Measurements from ENCODE around the gene RELN.

RELN gene

GRCh38 chr7:103521937-103522336 lies 467.5 kb downstream of the RELN start (continued):
- TF ChIP-seq, protein P1, sequence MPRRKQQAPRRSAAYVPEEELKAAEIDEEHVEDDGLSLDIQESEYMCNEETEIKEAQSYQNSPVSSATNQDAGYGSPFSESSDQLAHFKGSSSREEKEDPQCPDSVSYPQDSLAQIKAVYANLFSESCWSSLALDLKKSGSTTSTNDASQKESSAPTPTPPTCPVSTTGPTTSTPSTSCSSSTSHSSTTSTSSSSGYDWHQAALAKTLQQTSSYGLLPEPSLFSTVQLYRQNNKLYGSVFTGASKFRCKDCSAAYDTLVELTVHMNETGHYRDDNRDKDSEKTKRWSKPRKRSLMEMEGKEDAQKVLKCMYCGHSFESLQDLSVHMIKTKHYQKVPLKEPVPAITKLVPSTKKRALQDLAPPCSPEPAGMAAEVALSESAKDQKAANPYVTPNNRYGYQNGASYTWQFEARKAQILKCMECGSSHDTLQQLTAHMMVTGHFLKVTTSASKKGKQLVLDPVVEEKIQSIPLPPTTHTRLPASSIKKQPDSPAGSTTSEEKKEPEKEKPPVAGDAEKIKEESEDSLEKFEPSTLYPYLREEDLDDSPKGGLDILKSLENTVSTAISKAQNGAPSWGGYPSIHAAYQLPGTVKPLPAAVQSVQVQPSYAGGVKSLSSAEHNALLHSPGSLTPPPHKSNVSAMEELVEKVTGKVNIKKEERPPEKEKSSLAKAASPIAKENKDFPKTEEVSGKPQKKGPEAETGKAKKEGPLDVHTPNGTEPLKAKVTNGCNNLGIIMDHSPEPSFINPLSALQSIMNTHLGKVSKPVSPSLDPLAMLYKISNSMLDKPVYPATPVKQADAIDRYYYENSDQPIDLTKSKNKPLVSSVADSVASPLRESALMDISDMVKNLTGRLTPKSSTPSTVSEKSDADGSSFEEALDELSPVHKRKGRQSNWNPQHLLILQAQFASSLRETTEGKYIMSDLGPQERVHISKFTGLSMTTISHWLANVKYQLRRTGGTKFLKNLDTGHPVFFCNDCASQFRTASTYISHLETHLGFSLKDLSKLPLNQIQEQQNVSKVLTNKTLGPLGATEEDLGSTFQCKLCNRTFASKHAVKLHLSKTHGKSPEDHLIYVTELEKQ (tag by site-specific recombination; IDR thresholded peaks at IDR 0.05; ENCODE audit: borderline replicate concordance), result no peak
- TF ChIP-seq SCRT2 (tag by site-specific recombination; IDR thresholded peaks at IDR 0.05) (no peak), SCRT1 (tag by site-specific recombination; IDR thresholded peaks at IDR 0.05; ENCODE audit: borderline replicate concordance) (no peak), ZSCAN23 (tag by site-specific recombination; IDR thresholded peaks at IDR 0.05) (no peak), ZNF549 (tag by site-specific recombination; IDR thresholded peaks at IDR 0.05) (no peak), ZNF433 (tag by site-specific recombination; IDR thresholded peaks at IDR 0.05; ENCODE audit: low read depth) (no peak)
- TF ChIP-seq, protein P2, sequence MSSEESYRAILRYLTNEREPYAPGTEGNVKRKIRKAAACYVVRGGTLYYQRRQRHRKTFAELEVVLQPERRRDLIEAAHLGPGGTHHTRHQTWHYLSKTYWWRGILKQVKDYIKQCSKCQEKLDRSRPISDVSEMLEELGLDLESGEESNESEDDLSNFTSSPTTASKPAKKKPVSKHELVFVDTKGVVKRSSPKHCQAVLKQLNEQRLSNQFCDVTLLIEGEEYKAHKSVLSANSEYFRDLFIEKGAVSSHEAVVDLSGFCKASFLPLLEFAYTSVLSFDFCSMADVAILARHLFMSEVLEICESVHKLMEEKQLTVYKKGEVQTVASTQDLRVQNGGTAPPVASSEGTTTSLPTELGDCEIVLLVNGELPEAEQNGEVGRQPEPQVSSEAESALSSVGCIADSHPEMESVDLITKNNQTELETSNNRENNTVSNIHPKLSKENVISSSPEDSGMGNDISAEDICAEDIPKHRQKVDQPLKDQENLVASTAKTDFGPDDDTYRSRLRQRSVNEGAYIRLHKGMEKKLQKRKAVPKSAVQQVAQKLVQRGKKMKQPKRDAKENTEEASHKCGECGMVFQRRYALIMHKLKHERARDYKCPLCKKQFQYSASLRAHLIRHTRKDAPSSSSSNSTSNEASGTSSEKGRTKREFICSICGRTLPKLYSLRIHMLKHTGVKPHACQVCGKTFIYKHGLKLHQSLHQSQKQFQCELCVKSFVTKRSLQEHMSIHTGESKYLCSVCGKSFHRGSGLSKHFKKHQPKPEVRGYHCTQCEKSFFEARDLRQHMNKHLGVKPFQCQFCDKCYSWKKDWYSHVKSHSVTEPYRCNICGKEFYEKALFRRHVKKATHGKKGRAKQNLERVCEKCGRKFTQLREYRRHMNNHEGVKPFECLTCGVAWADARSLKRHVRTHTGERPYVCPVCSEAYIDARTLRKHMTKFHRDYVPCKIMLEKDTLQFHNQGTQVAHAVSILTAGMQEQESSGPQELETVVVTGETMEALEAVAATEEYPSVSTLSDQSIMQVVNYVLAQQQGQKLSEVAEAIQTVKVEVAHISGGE (tag by site-specific recombination; conservative IDR thresholded peaks at IDR 0.05; ENCODE audit: low read depth), result no peak
- TF ChIP-seq, protein P3, sequence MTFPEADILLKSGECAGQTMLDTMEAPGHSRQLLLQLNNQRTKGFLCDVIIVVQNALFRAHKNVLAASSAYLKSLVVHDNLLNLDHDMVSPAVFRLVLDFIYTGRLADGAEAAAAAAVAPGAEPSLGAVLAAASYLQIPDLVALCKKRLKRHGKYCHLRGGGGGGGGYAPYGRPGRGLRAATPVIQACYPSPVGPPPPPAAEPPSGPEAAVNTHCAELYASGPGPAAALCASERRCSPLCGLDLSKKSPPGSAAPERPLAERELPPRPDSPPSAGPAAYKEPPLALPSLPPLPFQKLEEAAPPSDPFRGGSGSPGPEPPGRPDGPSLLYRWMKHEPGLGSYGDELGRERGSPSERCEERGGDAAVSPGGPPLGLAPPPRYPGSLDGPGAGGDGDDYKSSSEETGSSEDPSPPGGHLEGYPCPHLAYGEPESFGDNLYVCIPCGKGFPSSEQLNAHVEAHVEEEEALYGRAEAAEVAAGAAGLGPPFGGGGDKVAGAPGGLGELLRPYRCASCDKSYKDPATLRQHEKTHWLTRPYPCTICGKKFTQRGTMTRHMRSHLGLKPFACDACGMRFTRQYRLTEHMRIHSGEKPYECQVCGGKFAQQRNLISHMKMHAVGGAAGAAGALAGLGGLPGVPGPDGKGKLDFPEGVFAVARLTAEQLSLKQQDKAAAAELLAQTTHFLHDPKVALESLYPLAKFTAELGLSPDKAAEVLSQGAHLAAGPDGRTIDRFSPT (tag by site-specific recombination; IDR thresholded peaks at IDR 0.05), result no peak

DNA sequence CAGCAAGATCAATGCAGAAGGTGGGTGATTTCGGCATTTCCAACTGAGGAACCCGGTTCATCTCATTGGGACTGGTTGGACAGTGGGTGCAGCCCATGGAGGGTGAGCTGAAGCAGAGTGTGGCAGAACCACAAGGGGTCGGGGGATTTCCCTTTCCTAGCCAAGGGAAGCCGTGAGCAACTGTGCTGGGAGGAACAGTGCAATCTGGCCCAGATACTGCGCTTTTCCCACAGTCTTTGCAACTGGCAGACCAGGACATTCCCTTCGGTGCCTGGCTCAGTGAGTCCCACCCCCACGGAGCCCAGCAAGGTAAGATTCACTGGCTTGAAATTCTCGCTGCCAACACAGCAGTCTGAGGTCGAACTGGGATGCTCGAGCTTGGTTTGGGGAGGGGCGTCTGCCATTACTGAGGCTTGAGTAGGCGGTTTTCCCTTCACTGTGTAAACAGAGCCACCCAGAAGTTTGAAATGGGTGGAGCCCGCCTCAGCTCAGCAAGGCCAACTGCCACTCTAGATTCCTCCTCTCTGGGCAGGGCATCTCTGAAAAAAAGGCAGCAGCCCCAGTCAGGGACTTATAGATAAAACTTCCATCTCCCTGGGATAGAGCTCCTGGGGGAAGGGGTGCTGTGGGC lies 484.8 kb downstream of the RELN start:
- Histone ChIP-seq H3K9me3 (ENCODE audit: control insufficient read depth, insufficient read depth, low read depth, low read length) (no peaks in the 10 kb centered on the region), H3K4me1 (ENCODE audit: control insufficient read depth, insufficient read depth, low read length) (0 out of 2 replicates have a peak, but pooled peaks cover 2% of the 10 kb centered on the region), H3K27ac (ENCODE audit: extremely low read depth, low read depth, low read length) (no peak overlapping the region), H3K4me3 (ENCODE audit: low read depth, low read length) (no peak overlapping the region), H3K36me3 (ENCODE audit: control insufficient read depth in 2 of 2, insufficient read depth in 1 of 2, low read length in 2 of 2) (no peaks in the 10 kb centered on the region)
- CTCF ChIA-PET, result interaction anchor here (0.6 kb wide), 1 partner anchor 301 kb away, joined by 3 read pairs; no protein-coding TSS in a partner anchor
- POLR2A ChIA-PET, result no interaction called here
- TF ChIP-seq GLIS2 (tag by site-specific recombination; IDR thresholded peaks at IDR 0.05), result no peak
- TF ChIP-seq ZBTB48 (tag by site-specific recombination; IDR thresholded peaks at IDR 0.05), result peak; percentile 86
- no peak for TF ChIP-seq REPIN1 (tag by site-specific recombination; IDR thresholded peaks at IDR 0.05; ENCODE audit: low read depth)
- TF ChIP-seq, protein P3 (tag by site-specific recombination; IDR thresholded peaks at IDR 0.05), result no peak
- TF ChIP-seq PRDM10 (tag by site-specific recombination; IDR thresholded peaks at IDR 0.05), result peak; percentile 45
- no peak for TF ChIP-seq ZNF19 (tag by site-specific recombination; IDR thresholded peaks at IDR 0.05; ENCODE audit: low read depth)
- TF ChIP-seq ZNF248 (tag by site-specific recombination; IDR thresholded peaks at IDR 0.05), result no peak
- TF ChIP-seq ZNF837 (tag by site-specific recombination; IDR thresholded peaks at IDR 0.05), result no peak
- no peak for TF ChIP-seq ZNF366 (tag by site-specific recombination; conservative IDR thresholded peaks at IDR 0.05)
- peak; percentile 52 for TF ChIP-seq KLF1 (tag by site-specific recombination; IDR thresholded peaks at IDR 0.05)
- no peak for TF ChIP-seq GLI2 (tag by site-specific recombination; IDR thresholded peaks at IDR 0.05; ENCODE audit: borderline replicate concordance, low read depth)
- TF ChIP-seq ZBTB17 (tag by site-specific recombination; IDR thresholded peaks at IDR 0.05), result peak; percentile 74
- no peak for TF ChIP-seq SP3 (tag by site-specific recombination; IDR thresholded peaks at IDR 0.05)
- TF ChIP-seq ZFHX2 (tag by site-specific recombination; conservative IDR thresholded peaks at IDR 0.05), result peak; percentile 61

Measured in HEK293 (cell line).